Adipocyte (in vitro differentiated cells): ENCODE measurements around the gene DESI2.

Source experiments
- DNase-seq: peaks from one replicate; pipeline ENCODE4 v3.0.0-alpha.2; 2015; ENCODE audit warnings: low read depth
- H3K27me3 ChIP-seq: replicated peaks from 2 replicates; pipeline ENCODE4 v1.7.0; 2013; ENCODE audit warnings: mild to moderate bottlenecking, low read length, moderate library complexity; ENCODE audit not compliant: control insufficient read depth, insufficient read depth
- H3K36me3 ChIP-seq: 2 replicates; pipeline ENCODE4 v1.7.0; 2013; ENCODE audit warnings: low read length, mild to moderate bottlenecking, moderate library complexity; ENCODE audit not compliant: control insufficient read depth, insufficient read depth, severe bottlenecking
- H3K4me1 ChIP-seq: 2 replicates; pipeline ENCODE4 v1.7.0; 2013; ENCODE audit warnings: mild to moderate bottlenecking, low read length, moderate library complexity; ENCODE audit not compliant: control insufficient read depth, insufficient read depth
- H3K4me3 ChIP-seq: 2 replicates; pipeline ENCODE4 v1.7.0; 2013; ENCODE audit warnings: mild to moderate bottlenecking, low read length, moderate library complexity
- H3K9ac ChIP-seq: 2 replicates; pipeline ENCODE4 v1.7.0; 2013; ENCODE audit warnings: mild to moderate bottlenecking, low read length, moderate library complexity
- H3K9me3 ChIP-seq: 2 replicates; pipeline ENCODE4 v1.7.0; 2013; ENCODE audit warnings: mild to moderate bottlenecking, low read length, moderate library complexity; ENCODE audit not compliant: control insufficient read depth

DESI2 gene

DNA sequence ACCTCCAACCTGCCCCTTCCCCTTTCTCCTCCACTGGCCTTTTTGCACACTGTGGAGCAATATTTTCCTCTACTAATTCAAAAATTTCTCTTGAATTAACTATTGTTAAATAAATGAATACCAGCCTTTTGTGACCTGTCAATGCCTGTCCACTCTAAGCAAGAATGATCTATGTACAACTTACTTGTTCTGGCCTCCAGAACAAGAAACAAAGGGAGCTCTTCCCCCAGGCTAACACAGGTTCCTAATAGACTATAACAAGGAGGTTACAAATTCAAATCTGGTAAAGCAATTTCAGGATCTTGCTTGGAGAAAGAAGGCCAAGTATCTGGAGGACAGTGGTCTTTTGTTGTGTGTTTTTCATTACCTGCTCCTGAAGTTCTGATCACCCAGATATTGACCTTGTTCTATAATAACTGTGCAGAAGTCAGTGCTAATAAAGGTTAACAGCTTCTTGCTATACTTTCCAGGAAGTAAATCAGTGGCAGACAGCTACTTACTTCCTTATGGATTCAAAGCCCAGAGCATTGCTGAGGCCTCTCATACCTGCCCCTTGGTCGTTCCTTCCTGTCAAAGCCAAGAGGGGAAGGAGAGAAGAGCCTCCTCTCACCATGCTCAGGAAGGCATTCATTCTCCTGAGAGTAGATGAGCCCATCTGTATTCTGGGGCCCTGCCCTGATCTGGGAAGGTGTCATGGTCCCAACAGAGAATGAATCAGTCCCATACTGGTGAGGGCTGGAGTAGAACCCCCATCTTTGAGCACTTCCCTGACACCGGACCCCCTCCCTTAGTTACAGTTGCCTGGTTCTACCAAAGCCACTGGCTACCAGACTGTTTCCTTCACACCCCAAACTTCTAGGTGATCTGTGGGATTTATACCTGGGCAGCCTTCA lies 56.8 kb downstream of the DESI2 start:
- no peak for DNase-seq
- H3K36me3 ChIP-seq, result peaks cover 16% of the 10 kb centered on the region
- no peak overlapping the region for H3K9ac ChIP-seq
- no peaks in the 10 kb centered on the region for H3K27me3 ChIP-seq
- no peaks in the 10 kb centered on the region for H3K4me1 ChIP-seq
- no peak overlapping the region for H3K4me3 ChIP-seq
- no peaks in the 10 kb centered on the region for H3K9me3 ChIP-seq

GRCh38 chr1:244710474-244711062 lies 57.6 kb downstream of the DESI2 start:
- no peaks in the 10 kb centered on the region for H3K27me3 ChIP-seq
- H3K36me3 ChIP-seq, result peaks cover 14% of the 10 kb centered on the region
- H3K9me3 ChIP-seq, result no peaks in the 10 kb centered on the region
- DNase-seq, result no peak
- H3K9ac ChIP-seq, result no peak overlapping the region
- no peak overlapping the region for H3K4me3 ChIP-seq
- H3K4me1 ChIP-seq, result no peaks in the 10 kb centered on the region

GRCh38 chr1:244712669-244713068 lies 59.7 kb downstream of the DESI2 start:
- no peak for DNase-seq
- Histone ChIP-seq H3K9me3 (no peaks in the 10 kb centered on the region), H3K27me3 (no peaks in the 10 kb centered on the region), H3K4me3 (no peak overlapping the region), H3K9ac (no peak overlapping the region), H3K36me3 (no peaks in the 10 kb centered on the region), H3K4me1 (no peaks in the 10 kb centered on the region)

DNA sequence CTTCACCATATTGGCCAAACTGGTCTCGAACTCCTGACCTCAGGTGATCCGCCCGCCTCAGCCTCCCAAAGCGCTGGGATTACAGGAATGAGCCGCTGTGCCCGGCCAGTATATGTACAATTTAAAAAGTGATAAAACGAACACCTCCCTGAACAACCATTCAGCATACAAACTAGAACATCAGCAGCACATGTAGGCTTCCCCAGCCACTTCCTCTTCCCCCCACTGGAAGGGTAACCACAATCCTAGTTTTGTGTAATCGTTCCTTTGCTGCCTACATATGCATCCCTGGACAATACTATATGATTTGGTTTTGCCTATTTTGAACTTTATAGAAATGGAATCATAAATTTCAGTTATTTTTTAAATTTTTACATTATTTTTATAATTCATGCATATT lies 60.4 kb downstream of the DESI2 start:
- H3K27me3 ChIP-seq, result no peaks in the 10 kb centered on the region

DNA sequence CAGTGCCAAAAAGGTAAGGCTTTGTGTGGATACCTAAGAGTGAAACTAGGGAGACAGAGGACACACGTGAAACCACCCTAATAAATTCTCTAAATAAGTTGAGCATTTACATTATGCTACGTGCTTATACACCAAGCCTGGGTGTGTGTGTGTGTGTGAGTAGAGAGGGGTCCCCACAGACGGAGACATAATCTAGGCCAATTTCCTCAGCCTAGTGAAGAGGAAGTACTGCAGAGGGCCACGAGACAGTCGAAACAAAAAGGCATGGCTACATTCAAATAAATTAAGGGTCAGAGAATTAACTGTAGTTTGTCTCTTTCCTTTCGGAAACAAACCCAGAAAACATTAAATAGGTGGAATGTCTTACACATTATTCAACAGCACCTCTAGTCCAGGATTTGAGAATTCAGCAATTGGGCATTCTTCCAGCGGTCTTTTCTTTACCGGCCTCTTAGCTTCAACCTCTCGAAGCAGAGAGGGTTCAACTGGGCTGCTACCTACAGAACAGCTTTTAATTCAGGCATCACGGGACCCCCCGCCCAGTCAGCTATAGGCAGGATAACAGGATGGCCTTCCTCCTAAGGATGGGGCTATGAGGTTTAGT lies 75.0 kb downstream of the DESI2 start:
- H3K4me3 ChIP-seq, result no peak overlapping the region
- H3K27me3 ChIP-seq, result peaks cover 10% of the 10 kb centered on the region
- H3K9ac ChIP-seq, result no peak overlapping the region
- DNase-seq, result no peak
- no peaks in the 10 kb centered on the region for H3K9me3 ChIP-seq
- H3K36me3 ChIP-seq, result no peaks in the 10 kb centered on the region
- H3K4me1 ChIP-seq, result no peaks in the 10 kb centered on the region

More for the DNA sequence above, 60.4 kb downstream of the DESI2 start:
- no peak overlapping the region for H3K9ac ChIP-seq
- H3K4me1 ChIP-seq, result no peaks in the 10 kb centered on the region
- no peaks in the 10 kb centered on the region for H3K9me3 ChIP-seq
- no peaks in the 10 kb centered on the region for H3K36me3 ChIP-seq
- no peak overlapping the region for H3K4me3 ChIP-seq
- no peak for DNase-seq

- DNase-seq, result peak; percentile 61
- H3K36me3 ChIP-seq, result no peaks in the 10 kb centered on the region
These were observed 77.4 kb downstream of the DESI2 start for GRCh38 chr1:244730153-244730933.

GRCh38 chr1:244730934-244731434 lies 78.1 kb downstream of the DESI2 start:
- H3K9me3 ChIP-seq, result peaks cover 9% of the 10 kb centered on the region
- no peaks in the 10 kb centered on the region for H3K36me3 ChIP-seq
- H3K9ac ChIP-seq, result peak overlapping the region; percentile 58
- no peak for DNase-seq
- H3K27me3 ChIP-seq, result peaks cover 10% of the 10 kb centered on the region
- peak overlapping the region; percentile 82 for H3K4me3 ChIP-seq
- H3K4me1 ChIP-seq, result no peaks in the 10 kb centered on the region

More at GRCh38 chr1:244730153-244730933, 77.4 kb downstream of the DESI2 start:
- no peaks in the 10 kb centered on the region for H3K4me1 ChIP-seq
- peak overlapping the region; percentile 58 for H3K9ac ChIP-seq
- H3K27me3 ChIP-seq, result peaks cover 10% of the 10 kb centered on the region
- H3K4me3 ChIP-seq, result peak overlapping the region; percentile 82
- H3K9me3 ChIP-seq, result peaks cover 4% of the 10 kb centered on the region

- no peak for DNase-seq
- peaks cover 10% of the 10 kb centered on the region for H3K27me3 ChIP-seq
- H3K9me3 ChIP-seq, result peaks cover 9% of the 10 kb centered on the region
- no peak overlapping the region for H3K9ac ChIP-seq
- no peaks in the 10 kb centered on the region for H3K36me3 ChIP-seq
- H3K4me3 ChIP-seq, result no peak overlapping the region
- no peaks in the 10 kb centered on the region for H3K4me1 ChIP-seq
These were observed 78.7 kb downstream of the DESI2 start for GRCh38 chr1:244731651-244732050.

GRCh38 chr1:244732851-244733450 lies 80.0 kb downstream of the DESI2 start:
- Histone ChIP-seq H3K27me3 (peaks cover 10% of the 10 kb centered on the region), H3K4me3 (no peak overlapping the region), H3K4me1 (no peaks in the 10 kb centered on the region), H3K36me3 (no peaks in the 10 kb centered on the region), H3K9me3 (peaks cover 9% of the 10 kb centered on the region), H3K9ac (no peak overlapping the region)
- no peak for DNase-seq

- no peak overlapping the region for H3K9ac ChIP-seq
- no peaks in the 10 kb centered on the region for H3K4me1 ChIP-seq
- no peaks in the 10 kb centered on the region for H3K36me3 ChIP-seq
- no peak for DNase-seq
- peaks cover 9% of the 10 kb centered on the region for H3K9me3 ChIP-seq
- H3K27me3 ChIP-seq, result no peaks in the 10 kb centered on the region
- no peak overlapping the region for H3K4me3 ChIP-seq
These were observed 82.5 kb downstream of the DESI2 start for GRCh38 chr1:244735404-244735803.
